Prostate gland (tissue), 2 donors: ENCODE data around the gene STXBP6. TPM values are rescaled to one million over a fixed set of nuclear protein-coding genes. Genes with fewer than 3 reads are reported as not detected.
"Not testable (repeated sequence)": the region's sequence is repeated elsewhere in the genome, so short reads cannot be mapped to it uniquely, and the experiment has no call there.

Experiments
- DNase-seq: peaks from one replicate; pipeline ENCODE4 v3.0.0-alpha.2; 2019; ENCODE audit warnings: low spot score
- H3K27ac ChIP-seq, 2 donors: fragments of 200-600 bp; sonication (generic); 2 replicates each; pipeline ENCODE4 v1.5.1; 2017 to 2019
- H3K27me3 ChIP-seq: fragments of 200-600 bp; sonication (generic); replicated peaks from 2 replicates; pipeline ENCODE4 v1.5.1; 2019; ENCODE audit not compliant: insufficient read depth
- H3K36me3 ChIP-seq, 2 donors: fragments of 200-600 bp; sonication (generic); 1 replicate in 1 of 2; 2 replicates in 1 of 2; pipeline versions ENCODE4 v1.5.1 to v1.8.1; 2017 to 2019
- H3K4me1 ChIP-seq: fragments of 200-600 bp; sonication (generic); replicated peaks from 2 replicates; pipeline ENCODE4 v1.5.1; 2019
- H3K4me3 ChIP-seq, 2 donors: fragments of 200-600 bp; sonication (generic); 2 replicates each; pipeline ENCODE4 v1.5.1; 2017 to 2019
- H3K9me3 ChIP-seq: fragments of 200-600 bp; sonication (generic); 2 replicates; pipeline ENCODE4 v1.5.1; 2017
- POLR2A ChIP-seq: fragments of 450-650 bp; IDR thresholded peaks from one replicate; pipeline ENCODE4 v1.6.1; 2016; ENCODE audit warnings: antibody characterized with exemption, mild to moderate bottlenecking
- POLR2AphosphoS5 ChIP-seq: sonication (generic); formaldehyde crosslinking; IDR thresholded peaks from one replicate; pipeline ENCODE4 v1.6.1; 2017; ENCODE audit warnings: antibody characterized with exemption
- WGBS: methylation state at CpG from one replicate; pipeline ENCODE4 v1.1.5; 2018; 5-methylcytosine and 5-hydroxymethylcytosine counted together
- intact Hi-C: fragments of 100-400 bp; cut with DNase I; formaldehyde crosslinking; loops from one replicate; pipeline ENCODE4 v1.14.2; 2022
- total RNA-seq, 2 donors: library from RNA; depleted of rRNA; stranded (reverse); fragments of >200 nt; gene quantifications; one replicate each; pipeline ENCODE4 v1.1.0, GENCODE V29; 2016
- TF ChIP-seq, protein P1 (sequence below), 4 experiments: fragments of 200-600 bp in 2 of 4; fragments of 450-650 bp in 2 of 4; sonication (generic) in 2 of 4; IDR thresholded peaks; 1 replicate in 3 of 4; 2 replicates in 1 of 4; pipeline ENCODE4 v1.5.1; 2016 to 2019; ENCODE audit warnings: antibody characterized with exemption in 4 of 4, mild to moderate bottlenecking in 2 of 4, moderate library complexity in 2 of 4

Gene STXBP6
- total RNA-seq, 2 donors from 2014 or later = 12.4 to 32.3 TPM

DNA sequence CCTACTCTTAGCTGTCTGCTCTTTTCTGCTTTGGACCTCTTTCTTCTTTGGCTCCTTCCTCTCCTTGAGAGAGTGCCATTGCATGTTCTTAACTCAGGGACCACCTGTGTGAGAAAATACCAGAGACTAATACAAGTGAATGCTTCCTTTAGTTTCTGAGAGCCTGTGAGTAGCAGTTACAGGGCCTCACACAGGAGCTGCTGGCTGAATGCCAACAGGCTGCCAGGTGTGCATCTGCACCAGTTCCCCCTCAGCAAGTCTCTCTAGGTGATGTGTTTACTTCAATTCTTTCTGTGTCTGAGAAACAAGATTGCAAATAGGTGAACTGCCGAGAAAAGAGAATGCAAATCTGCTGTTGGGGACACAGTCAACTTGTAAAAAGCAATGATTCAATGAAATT is 108.2 kb downstream of the STXBP6 start:
- no peaks in the 10 kb centered on the region for H3K9me3 ChIP-seq
- WGBS = 62% methylated on average over 1 of the region's 1 CpG
- no peak overlapping the region for H3K4me3 ChIP-seq
- intact Hi-C loops = no loop called here
- H3K4me1 ChIP-seq = no peaks in the 10 kb centered on the region
- no peaks in the 10 kb centered on the region for H3K36me3 ChIP-seq
- TF ChIP-seq, protein P1, sequence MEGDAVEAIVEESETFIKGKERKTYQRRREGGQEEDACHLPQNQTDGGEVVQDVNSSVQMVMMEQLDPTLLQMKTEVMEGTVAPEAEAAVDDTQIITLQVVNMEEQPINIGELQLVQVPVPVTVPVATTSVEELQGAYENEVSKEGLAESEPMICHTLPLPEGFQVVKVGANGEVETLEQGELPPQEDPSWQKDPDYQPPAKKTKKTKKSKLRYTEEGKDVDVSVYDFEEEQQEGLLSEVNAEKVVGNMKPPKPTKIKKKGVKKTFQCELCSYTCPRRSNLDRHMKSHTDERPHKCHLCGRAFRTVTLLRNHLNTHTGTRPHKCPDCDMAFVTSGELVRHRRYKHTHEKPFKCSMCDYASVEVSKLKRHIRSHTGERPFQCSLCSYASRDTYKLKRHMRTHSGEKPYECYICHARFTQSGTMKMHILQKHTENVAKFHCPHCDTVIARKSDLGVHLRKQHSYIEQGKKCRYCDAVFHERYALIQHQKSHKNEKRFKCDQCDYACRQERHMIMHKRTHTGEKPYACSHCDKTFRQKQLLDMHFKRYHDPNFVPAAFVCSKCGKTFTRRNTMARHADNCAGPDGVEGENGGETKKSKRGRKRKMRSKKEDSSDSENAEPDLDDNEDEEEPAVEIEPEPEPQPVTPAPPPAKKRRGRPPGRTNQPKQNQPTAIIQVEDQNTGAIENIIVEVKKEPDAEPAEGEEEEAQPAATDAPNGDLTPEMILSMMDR (IDR thresholded peaks at IDR 0.05) = no peak
- TF ChIP-seq POLR2AphosphoS5 = no peak
- TF ChIP-seq POLR2A = no peak
- H3K27me3 ChIP-seq = no peaks in the 10 kb centered on the region
- no peak overlapping the region for H3K27ac ChIP-seq
- DNase-seq = peak; percentile 29

DNA sequence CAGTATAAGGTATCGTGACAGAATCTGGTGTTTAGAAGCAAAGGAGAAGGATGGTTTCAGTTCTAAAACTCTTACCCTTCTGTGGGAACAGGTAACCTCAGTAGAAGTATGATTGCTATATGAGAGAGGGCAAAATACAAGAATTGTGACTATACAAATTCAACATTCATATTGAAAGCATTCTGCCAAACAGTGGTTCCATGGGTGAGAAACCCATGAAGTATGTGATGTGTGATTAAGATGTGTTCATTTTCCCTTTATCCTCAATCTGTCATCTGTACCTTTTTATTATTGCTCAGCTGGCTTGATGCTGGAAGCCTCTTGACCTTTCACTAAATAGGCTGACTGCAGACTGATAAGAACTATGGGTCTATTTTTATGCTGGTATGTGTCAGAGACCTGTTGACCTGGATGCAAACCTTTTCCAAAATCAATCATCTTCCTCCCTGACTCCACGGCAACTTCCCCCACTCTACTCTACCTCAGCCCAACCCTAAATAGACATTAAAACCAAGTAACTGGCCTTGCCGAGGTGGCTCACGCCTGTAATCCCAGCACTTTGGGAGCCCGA is 109.6 kb downstream of the STXBP6 start:
- TF ChIP-seq, protein P1 (IDR thresholded peaks at IDR 0.05) = no peak
- TF ChIP-seq POLR2AphosphoS5 (no peak), POLR2A (no peak)
- H3K4me3 ChIP-seq = no peak overlapping the region
- no peak overlapping the region for H3K27ac ChIP-seq
- DNase-seq = no peak
- H3K36me3 ChIP-seq = no peaks in the 10 kb centered on the region
- WGBS = 91% methylated on average over 5 of the region's 5 CpGs
- no peaks in the 10 kb centered on the region for H3K4me1 ChIP-seq
- H3K27me3 ChIP-seq = no peaks in the 10 kb centered on the region
- no peaks in the 10 kb centered on the region for H3K9me3 ChIP-seq
- intact Hi-C loops = no loop called here

DNA sequence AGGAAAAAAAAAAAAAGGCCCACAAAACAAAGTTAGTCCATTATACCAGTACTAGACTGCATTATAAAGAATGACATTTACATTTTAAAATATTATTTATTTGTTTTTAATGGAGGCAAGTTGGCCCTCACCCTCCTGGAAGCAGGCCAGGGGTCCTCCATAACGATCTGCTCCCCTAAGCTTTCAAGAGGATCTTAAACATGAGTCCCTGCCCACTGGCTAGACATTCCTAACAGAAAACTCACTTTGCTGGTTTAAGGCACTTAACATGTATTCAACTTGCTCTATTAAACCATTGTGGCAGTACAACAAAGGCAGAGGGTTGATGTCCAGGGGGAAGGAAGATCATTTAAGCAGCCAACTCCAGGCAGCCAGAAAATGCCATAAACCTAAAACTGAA is 111.4 kb downstream of the STXBP6 start:
- H3K27ac ChIP-seq = no peak overlapping the region
- DNase-seq = no peak
- TF ChIP-seq POLR2AphosphoS5 = no peak
- TF ChIP-seq, protein P1 (IDR thresholded peaks at IDR 0.05) = no peak
- no peak for TF ChIP-seq POLR2A
- no peaks in the 10 kb centered on the region for H3K4me1 ChIP-seq
- 16% methylated on average over 1 of the region's 1 CpG for WGBS
- H3K36me3 ChIP-seq = no peaks in the 10 kb centered on the region
- intact Hi-C loops = no loop called here
- no peak overlapping the region for H3K4me3 ChIP-seq
- H3K27me3 ChIP-seq = no peaks in the 10 kb centered on the region
- H3K9me3 ChIP-seq = no peaks in the 10 kb centered on the region

- Histone ChIP-seq H3K4me1 (no peaks in the 10 kb centered on the region), H3K27me3 (no peaks in the 10 kb centered on the region), H3K4me3 (no peak overlapping the region), H3K36me3 (no peaks in the 10 kb centered on the region), H3K27ac (no peak overlapping the region), H3K9me3 (no peaks in the 10 kb centered on the region)
- WGBS = 83% methylated on average over 1 of the region's 1 CpG
- intact Hi-C loops = no loop called here
- no peak for TF ChIP-seq POLR2AphosphoS5
- TF ChIP-seq POLR2A = no peak
- TF ChIP-seq, protein P1 (IDR thresholded peaks at IDR 0.05) = no peak
- no peak for DNase-seq
Measured at GRCh38 chr14:24937300-24937699, 112.6 kb downstream of the STXBP6 start.

DNA sequence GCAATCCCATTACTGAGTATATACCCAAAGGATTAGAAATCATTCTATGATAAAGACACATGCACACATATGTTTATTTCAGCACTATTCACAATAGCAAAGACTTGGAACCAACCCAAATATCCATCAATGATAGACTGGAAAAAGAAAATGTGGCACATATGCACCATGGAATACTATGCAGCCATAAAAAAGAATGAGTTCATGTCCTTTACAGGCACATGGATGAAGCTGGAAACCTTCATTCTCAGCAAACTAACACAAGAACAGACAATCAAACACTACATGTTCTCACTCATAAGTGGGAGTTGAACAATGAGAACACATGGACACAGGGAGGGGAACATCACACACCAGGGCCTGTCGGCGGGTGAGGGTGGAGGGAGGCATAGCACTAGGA is 113.2 kb downstream of the STXBP6 start:
- H3K36me3 ChIP-seq, H3K4me3 ChIP-seq, H3K27ac ChIP-seq, intact Hi-C loops, H3K4me1 ChIP-seq, H3K27me3 ChIP-seq, DNase-seq, H3K9me3 ChIP-seq: not testable (repeated sequence)
- 98% methylated on average over 2 of the region's 2 CpGs for WGBS
